Measurements from ENCODE around the gene PRRG1. TPM values are rescaled to one million over a fixed set of nuclear protein-coding genes. Genes with fewer than 3 reads are reported as not detected.

The PRRG1 gene
- total and polyA plus RNA-seq, 4 experiments from 2014 or later = not detected

DNA sequence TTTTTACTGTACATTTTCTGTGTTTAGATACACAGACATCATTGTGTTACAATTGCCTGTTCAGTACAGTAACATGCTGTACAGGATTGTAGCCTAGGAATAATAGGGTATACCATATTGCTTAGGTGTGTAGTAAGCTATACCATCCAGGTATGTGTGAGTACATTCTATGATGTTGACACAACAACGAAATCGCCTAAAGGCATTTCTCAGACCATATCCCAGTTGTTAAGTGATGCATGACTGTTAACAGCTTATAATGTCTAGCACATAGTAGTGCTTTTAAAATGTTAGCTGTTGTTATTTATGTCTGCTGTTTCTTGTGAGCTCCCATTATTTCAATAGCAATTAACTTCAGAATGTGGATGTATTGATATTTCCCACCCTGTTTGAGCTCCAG lies 4.5 kb downstream of the PRRG1 start:
- DNase-seq = no peak
- Mint-ChIP-seq H3K27ac (no peak overlapping the region), H3K36me3 (no peaks in the 10 kb centered on the region), H3K4me1 (peaks cover 0 to 10% (median 4%) of the 10 kb centered on the region in 4 donors), H3K4me3 (no peak overlapping the region), H3K27me3 (peaks cover 7 to 9% of the 10 kb centered on the region in 2 donors), H3K9me3 (peaks cover 0 to 5% (median under 1%) of the 10 kb centered on the region in 8 donors)
- no peaks in the 10 kb centered on the region for H3K4me1 ChIP-seq (ENCODE audit: insufficient read depth, low read length)
- no peaks in the 10 kb centered on the region for H3K36me3 ChIP-seq (ENCODE audit: insufficient read depth, low read length)
- H3K27ac ChIP-seq (ENCODE audit: low read depth, low read length) = no peak overlapping the region
- H3K4me3 ChIP-seq (ENCODE audit: low read length in 2 of 2) = no peak overlapping the region
- no peaks in the 10 kb centered on the region for H3K27me3 ChIP-seq (ENCODE audit: insufficient read depth, low read length)
- POLR2A ChIA-PET (ENCODE audit: partially characterized antibody) = no interaction called here
- no peaks in the 10 kb centered on the region for H3K9me3 ChIP-seq (ENCODE audit: control insufficient read depth in 1 of 2, low read length in 2 of 2)
- CTCF ChIA-PET (ENCODE audit: partially characterized antibody) = no interaction called here
- intact Hi-C loops (cut with micrococcal nuclease) = no loop called here

DNA sequence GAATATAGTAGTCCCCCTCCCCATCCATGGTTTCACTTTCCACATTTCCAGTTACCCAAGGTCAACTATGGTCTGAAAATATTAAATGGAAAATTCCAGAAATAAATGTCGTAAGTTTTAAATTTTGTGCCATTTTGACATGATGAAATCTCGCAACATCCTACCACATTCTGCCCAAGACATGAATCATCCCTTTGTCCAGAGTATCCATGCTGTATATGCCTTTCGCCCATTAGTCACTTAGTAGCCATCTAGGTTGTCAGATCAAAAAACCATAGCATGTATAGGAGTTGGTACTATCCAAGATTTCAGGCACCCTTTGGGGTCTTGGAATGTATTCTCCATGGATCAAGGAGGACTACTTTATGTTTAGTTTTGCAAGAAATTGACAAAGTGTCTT lies 8.3 kb downstream of the PRRG1 start:
- H3K27me3 ChIP-seq (ENCODE audit: insufficient read depth, low read length) = no peaks in the 10 kb centered on the region
- intact Hi-C loops (cut with micrococcal nuclease) = no loop called here
- H3K4me1 Mint-ChIP-seq = no peaks in the 10 kb centered on the region
- H3K36me3 Mint-ChIP-seq = no peaks in the 10 kb centered on the region
- H3K9me3 Mint-ChIP-seq = peaks cover 0 to 15% (median under 1%) of the 10 kb centered on the region in 8 donors
- no peak overlapping the region for H3K4me3 Mint-ChIP-seq
- H3K36me3 ChIP-seq (ENCODE audit: insufficient read depth, low read length) = no peaks in the 10 kb centered on the region
- no peak overlapping the region for H3K4me3 ChIP-seq (ENCODE audit: low read length in 2 of 2)
- CTCF ChIA-PET (ENCODE audit: partially characterized antibody) = no interaction called here
- POLR2A ChIA-PET (ENCODE audit: partially characterized antibody) = no interaction called here
- no peak overlapping the region for H3K27ac Mint-ChIP-seq
- no peaks in the 10 kb centered on the region for H3K4me1 ChIP-seq (ENCODE audit: insufficient read depth, low read length)
- no peak for DNase-seq
- no peaks in the 10 kb centered on the region for H3K9me3 ChIP-seq (ENCODE audit: control insufficient read depth in 1 of 2, low read length in 2 of 2)
- no peak overlapping the region for H3K27ac ChIP-seq (ENCODE audit: low read depth, low read length)
- H3K27me3 Mint-ChIP-seq = peaks cover 0 to 3% of the 10 kb centered on the region in 2 donors

DNA sequence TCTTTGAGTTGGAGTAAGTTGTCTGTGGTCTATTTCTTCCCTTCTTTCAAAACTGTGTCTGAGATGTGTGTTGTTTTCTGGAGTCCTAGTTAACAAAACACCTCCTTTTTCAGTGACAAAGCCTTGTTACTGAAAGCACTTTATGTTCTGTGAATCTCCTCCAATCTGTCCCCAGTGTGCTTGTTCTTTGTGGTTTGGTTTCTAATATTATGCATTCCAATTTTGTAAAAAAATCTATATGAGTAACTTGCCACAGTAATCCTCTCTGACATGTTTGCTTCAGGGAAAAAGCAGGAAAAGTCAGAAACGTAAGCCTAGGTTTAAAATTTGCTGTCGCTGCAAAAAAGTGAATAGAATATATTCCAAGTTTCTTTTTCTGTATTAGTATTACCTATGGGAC lies 12.4 kb downstream of the PRRG1 start:
- ChIA-PET POLR2A (ENCODE audit: partially characterized antibody) (no interaction called here), CTCF (ENCODE audit: partially characterized antibody) (no interaction called here)
- Mint-ChIP-seq H3K27ac (no peak overlapping the region), H3K27me3 (no peaks in the 10 kb centered on the region), H3K36me3 (no peaks in the 10 kb centered on the region), H3K9me3 (peaks cover 0 to 15% (median 1%) of the 10 kb centered on the region in 8 donors), H3K4me3 (no peak overlapping the region), H3K4me1 (no peaks in the 10 kb centered on the region)
- H3K27ac ChIP-seq (ENCODE audit: low read depth, low read length) = no peak overlapping the region
- no peak for DNase-seq
- H3K27me3 ChIP-seq (ENCODE audit: insufficient read depth, low read length) = no peaks in the 10 kb centered on the region
- H3K4me3 ChIP-seq (ENCODE audit: low read length in 2 of 2) = no peak overlapping the region
- no peaks in the 10 kb centered on the region for H3K4me1 ChIP-seq (ENCODE audit: insufficient read depth, low read length)
- H3K36me3 ChIP-seq (ENCODE audit: insufficient read depth, low read length) = no peaks in the 10 kb centered on the region
- intact Hi-C loops (cut with micrococcal nuclease) = no loop called here
- no peaks in the 10 kb centered on the region for H3K9me3 ChIP-seq (ENCODE audit: control insufficient read depth in 1 of 2, low read length in 2 of 2)

- H3K27me3 ChIP-seq (ENCODE audit: insufficient read depth, low read length) = no peaks in the 10 kb centered on the region
- no peak overlapping the region for H3K4me3 ChIP-seq (ENCODE audit: low read length in 2 of 2)
- no peaks in the 10 kb centered on the region for H3K4me1 Mint-ChIP-seq
- no peaks in the 10 kb centered on the region for H3K9me3 ChIP-seq (ENCODE audit: control insufficient read depth in 1 of 2, low read length in 2 of 2)
- DNase-seq = no peak
- H3K36me3 ChIP-seq (ENCODE audit: insufficient read depth, low read length) = no peaks in the 10 kb centered on the region
- intact Hi-C loops (cut with micrococcal nuclease) = no loop called here
- no peaks in the 10 kb centered on the region for H3K36me3 Mint-ChIP-seq
- ChIA-PET CTCF (ENCODE audit: partially characterized antibody) (no interaction called here), POLR2A (ENCODE audit: partially characterized antibody) (no interaction called here)
- H3K4me1 ChIP-seq (ENCODE audit: insufficient read depth, low read length) = no peaks in the 10 kb centered on the region
- no peak overlapping the region for H3K4me3 Mint-ChIP-seq
- no peaks in the 10 kb centered on the region for H3K27me3 Mint-ChIP-seq
- H3K9me3 Mint-ChIP-seq = peaks cover 0 to 10% (median 2%) of the 10 kb centered on the region in 8 donors
- H3K27ac ChIP-seq (ENCODE audit: low read depth, low read length) = no peak overlapping the region
- no peak overlapping the region for H3K27ac Mint-ChIP-seq
These were observed 15.5 kb downstream of the PRRG1 start for GRCh38 chrX:37364666-37365065.

GRCh38 chrX:37367946-37368345 lies 18.8 kb downstream of the PRRG1 start:
- no peaks in the 10 kb centered on the region for H3K27me3 Mint-ChIP-seq
- ChIA-PET POLR2A (ENCODE audit: partially characterized antibody) (no interaction called here), CTCF (ENCODE audit: partially characterized antibody) (no interaction called here)
- no peaks in the 10 kb centered on the region for H3K36me3 ChIP-seq (ENCODE audit: insufficient read depth, low read length)
- no peak overlapping the region for H3K27ac ChIP-seq (ENCODE audit: low read depth, low read length)
- no peaks in the 10 kb centered on the region for H3K4me1 ChIP-seq (ENCODE audit: insufficient read depth, low read length)
- no peaks in the 10 kb centered on the region for H3K9me3 ChIP-seq (ENCODE audit: control insufficient read depth in 1 of 2, low read length in 2 of 2)
- no peak overlapping the region for H3K27ac Mint-ChIP-seq
- H3K4me3 ChIP-seq (ENCODE audit: low read length in 2 of 2) = no peak overlapping the region
- no peaks in the 10 kb centered on the region for H3K27me3 ChIP-seq (ENCODE audit: insufficient read depth, low read length)
- no peaks in the 10 kb centered on the region for H3K36me3 Mint-ChIP-seq
- no peak overlapping the region for H3K4me3 Mint-ChIP-seq
- DNase-seq = no peak
- H3K4me1 Mint-ChIP-seq = no peaks in the 10 kb centered on the region
- intact Hi-C loops (cut with micrococcal nuclease) = no loop called here
- peaks cover 0 to 6% (median 1%) of the 10 kb centered on the region in 8 donors for H3K9me3 Mint-ChIP-seq

DNA sequence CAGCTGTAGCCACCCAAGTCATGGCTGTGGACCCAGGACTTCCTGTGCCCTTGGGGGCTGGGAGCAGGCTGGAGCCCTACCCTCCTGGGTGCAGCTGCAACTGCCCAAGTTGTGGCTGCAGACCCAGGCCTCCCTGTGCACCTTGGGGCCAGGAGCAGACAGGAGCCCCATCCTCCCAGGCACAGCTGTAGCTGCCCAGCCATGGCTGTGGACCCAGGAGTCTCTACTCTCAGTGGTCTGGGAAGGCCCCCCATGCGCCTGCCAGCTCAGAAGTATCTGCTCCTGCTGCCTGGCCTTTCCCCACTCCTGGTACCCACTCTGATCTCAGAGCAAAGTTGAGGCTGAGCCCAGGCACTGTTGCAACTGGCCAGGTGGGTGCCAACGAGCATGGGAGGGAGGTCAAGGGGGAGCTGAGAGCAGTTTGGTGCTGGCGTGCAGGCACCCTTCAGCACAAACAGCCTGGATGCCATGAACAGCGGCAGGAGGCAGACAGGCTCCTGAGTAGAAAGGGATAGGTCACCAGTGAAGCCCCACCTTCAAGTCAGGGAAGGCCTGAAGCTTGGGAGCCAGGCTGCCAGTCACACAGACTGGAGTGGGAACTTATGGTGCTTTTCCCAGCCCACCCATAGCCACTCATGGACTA lies 21.5 kb downstream of the PRRG1 start:
- H3K9me3 ChIP-seq (ENCODE audit: control insufficient read depth in 1 of 2, low read length in 2 of 2) = no peaks in the 10 kb centered on the region
- H3K36me3 ChIP-seq (ENCODE audit: insufficient read depth, low read length) = no peaks in the 10 kb centered on the region
- H3K4me3 ChIP-seq (ENCODE audit: low read length in 2 of 2) = no peak overlapping the region
- DNase-seq = no peak
- intact Hi-C loops (cut with micrococcal nuclease) = no loop called here
- no peaks in the 10 kb centered on the region for H3K4me1 Mint-ChIP-seq
- no peak overlapping the region for H3K27ac ChIP-seq (ENCODE audit: low read depth, low read length)
- POLR2A ChIA-PET (ENCODE audit: partially characterized antibody) = no interaction called here
- H3K36me3 Mint-ChIP-seq = no peaks in the 10 kb centered on the region
- H3K27me3 Mint-ChIP-seq = no peaks in the 10 kb centered on the region
- no peaks in the 10 kb centered on the region for H3K4me1 ChIP-seq (ENCODE audit: insufficient read depth, low read length)
- H3K4me3 Mint-ChIP-seq = no peak overlapping the region
- no peak overlapping the region for H3K27ac Mint-ChIP-seq
- peaks cover 0 to 6% (median under 1%) of the 10 kb centered on the region in 8 donors for H3K9me3 Mint-ChIP-seq
- CTCF ChIA-PET (ENCODE audit: partially characterized antibody) = no interaction called here
- no peaks in the 10 kb centered on the region for H3K27me3 ChIP-seq (ENCODE audit: insufficient read depth, low read length)

DNA sequence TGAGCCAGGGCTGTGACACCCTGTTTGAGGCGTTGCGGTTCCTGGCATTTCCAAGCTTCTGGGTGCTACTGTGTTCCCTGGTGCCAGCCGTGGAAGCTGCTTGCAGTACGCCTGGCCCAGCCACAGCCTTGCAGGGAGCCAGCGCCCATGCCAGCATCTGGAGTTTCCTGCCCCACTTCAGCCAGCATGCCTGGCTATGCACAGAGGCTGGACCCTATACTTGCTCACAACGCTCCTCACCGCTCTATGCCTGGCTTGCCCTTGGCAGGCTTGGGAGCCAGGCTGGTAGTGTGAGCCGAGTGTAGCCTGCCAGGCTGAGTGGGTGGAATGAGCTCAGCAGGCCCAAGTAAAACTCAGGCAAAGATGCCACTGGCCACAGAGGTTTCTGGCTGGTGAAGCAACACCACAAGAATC lies 22.4 kb downstream of the PRRG1 start:
- Histone ChIP-seq H3K4me3 (ENCODE audit: low read length in 2 of 2) (no peak overlapping the region), H3K4me1 (ENCODE audit: insufficient read depth, low read length) (no peaks in the 10 kb centered on the region), H3K27me3 (ENCODE audit: insufficient read depth, low read length) (no peaks in the 10 kb centered on the region), H3K27ac (ENCODE audit: low read depth, low read length) (no peak overlapping the region), H3K9me3 (ENCODE audit: control insufficient read depth in 1 of 2, low read length in 2 of 2) (no peaks in the 10 kb centered on the region), H3K36me3 (ENCODE audit: insufficient read depth, low read length) (no peaks in the 10 kb centered on the region)
- Mint-ChIP-seq H3K4me3 (no peak overlapping the region), H3K9me3 (peaks cover 0 to 6% (median under 1%) of the 10 kb centered on the region in 8 donors), H3K27ac (no peak overlapping the region), H3K4me1 (no peaks in the 10 kb centered on the region), H3K36me3 (no peaks in the 10 kb centered on the region), H3K27me3 (no peaks in the 10 kb centered on the region)
- ChIA-PET CTCF (ENCODE audit: partially characterized antibody) (no interaction called here), POLR2A (ENCODE audit: partially characterized antibody) (no interaction called here)
- intact Hi-C loops (cut with micrococcal nuclease) = no loop called here
- DNase-seq = no peak

DNA sequence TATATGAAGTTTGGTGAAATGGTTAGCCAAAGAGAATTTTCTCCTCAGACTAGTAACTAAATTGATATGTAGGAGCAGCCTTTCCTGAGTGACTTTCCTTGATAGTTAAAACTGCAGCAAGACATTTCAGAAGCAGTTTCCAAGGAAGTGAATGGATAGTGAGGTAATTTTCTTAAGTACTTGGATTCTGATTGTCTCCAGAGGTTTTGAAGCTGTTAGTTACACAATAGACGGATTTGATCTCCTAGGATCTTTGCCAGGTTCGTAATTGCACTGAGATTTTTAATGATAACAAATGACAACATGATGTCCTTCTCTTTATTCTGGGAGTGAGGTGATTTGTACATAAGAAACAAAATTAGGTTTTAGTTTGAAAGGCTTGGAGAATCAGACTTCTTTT lies 29.2 kb downstream of the PRRG1 start:
- no peaks in the 10 kb centered on the region for H3K9me3 ChIP-seq (ENCODE audit: control insufficient read depth in 1 of 2, low read length in 2 of 2)
- H3K4me1 Mint-ChIP-seq = no peaks in the 10 kb centered on the region
- POLR2A ChIA-PET (ENCODE audit: partially characterized antibody) = no interaction called here
- intact Hi-C loops (cut with micrococcal nuclease) = no loop called here
- H3K36me3 ChIP-seq (ENCODE audit: insufficient read depth, low read length) = no peaks in the 10 kb centered on the region
- no peaks in the 10 kb centered on the region for H3K4me1 ChIP-seq (ENCODE audit: insufficient read depth, low read length)
- no peak overlapping the region for H3K4me3 ChIP-seq (ENCODE audit: low read length in 2 of 2)
- H3K27me3 Mint-ChIP-seq = no peaks in the 10 kb centered on the region
- CTCF ChIA-PET (ENCODE audit: partially characterized antibody) = no interaction called here
- H3K27ac Mint-ChIP-seq = no peak overlapping the region
- H3K36me3 Mint-ChIP-seq = no peaks in the 10 kb centered on the region
- H3K27ac ChIP-seq (ENCODE audit: low read depth, low read length) = no peak overlapping the region
- H3K27me3 ChIP-seq (ENCODE audit: insufficient read depth, low read length) = no peaks in the 10 kb centered on the region
- DNase-seq = no peak
- peaks cover 0 to 2% (median 0%) of the 10 kb centered on the region in 8 donors for H3K9me3 Mint-ChIP-seq
- H3K4me3 Mint-ChIP-seq = no peak overlapping the region

All from CD4-positive, alpha-beta memory T cell (primary cell).